Measurements from ENCODE around the gene CFAP107.

GRCh38 chr1:12734651-12735050, 11.3 kb upstream of the CFAP107 start:
- no peak for TF ChIP-seq CTCF (IDR thresholded peaks at IDR 0.05)
- TF ChIP-seq POLR2A (IDR thresholded peaks at IDR 0.05), result no peak
